MG63 (cell line): ENCODE results near the gene EPN1. TPM values are rescaled to one million over a fixed set of nuclear protein-coding genes. Genes with fewer than 3 reads are reported as not detected.

Source experiments
- DNase-seq: peaks from one replicate; pipeline ENCODE4 v3.0.0-alpha.2; 2020
- H3K27me3 ChIP-seq: fragments of 250-450 bp; sonication (Bioruptor Pico); 2 replicates; pipeline ENCODE4 v1.5.1; 2020; ENCODE audit warnings: mild to moderate bottlenecking, moderate library complexity
- H3K36me3 ChIP-seq: fragments of 250-450 bp; sonication (Bioruptor Pico); 2 replicates; pipeline ENCODE4 v1.5.1; 2020; ENCODE audit warnings: mild to moderate bottlenecking, moderate library complexity
- H3K4me3 ChIP-seq: fragments of 250-450 bp; sonication (Bioruptor Pico); 2 replicates; pipeline ENCODE4 v1.5.1; 2020; ENCODE audit warnings: mild to moderate bottlenecking, moderate library complexity
- H3K9me3 ChIP-seq: fragments of 250-450 bp; sonication (Bioruptor Pico); 2 replicates; pipeline ENCODE4 v1.5.1; 2020; ENCODE audit warnings: mild to moderate bottlenecking, moderate library complexity
- total RNA-seq: library from RNA; depleted of rRNA; stranded (reverse); fragments of >200 nt; shearing (Covaris generic); gene quantifications from 2 replicates; pipeline ENCODE4 v1.2.3, GENCODE V29; 2014; ENCODE audit warnings: low replicate concordance

Gene EPN1
- total RNA-seq, 1 experiment from 2014 or later = 158 TPM

GRCh38 chr19:55643887-55644176 is 31.2 kb upstream of the EPN1 start:
- Histone ChIP-seq H3K36me3 (peaks cover 45% of the 10 kb centered on the region), H3K4me3 (peak overlapping the region; percentile 75), H3K9me3 (no peaks in the 10 kb centered on the region), H3K27me3 (no peaks in the 10 kb centered on the region)
- DNase-seq = no peak

DNA sequence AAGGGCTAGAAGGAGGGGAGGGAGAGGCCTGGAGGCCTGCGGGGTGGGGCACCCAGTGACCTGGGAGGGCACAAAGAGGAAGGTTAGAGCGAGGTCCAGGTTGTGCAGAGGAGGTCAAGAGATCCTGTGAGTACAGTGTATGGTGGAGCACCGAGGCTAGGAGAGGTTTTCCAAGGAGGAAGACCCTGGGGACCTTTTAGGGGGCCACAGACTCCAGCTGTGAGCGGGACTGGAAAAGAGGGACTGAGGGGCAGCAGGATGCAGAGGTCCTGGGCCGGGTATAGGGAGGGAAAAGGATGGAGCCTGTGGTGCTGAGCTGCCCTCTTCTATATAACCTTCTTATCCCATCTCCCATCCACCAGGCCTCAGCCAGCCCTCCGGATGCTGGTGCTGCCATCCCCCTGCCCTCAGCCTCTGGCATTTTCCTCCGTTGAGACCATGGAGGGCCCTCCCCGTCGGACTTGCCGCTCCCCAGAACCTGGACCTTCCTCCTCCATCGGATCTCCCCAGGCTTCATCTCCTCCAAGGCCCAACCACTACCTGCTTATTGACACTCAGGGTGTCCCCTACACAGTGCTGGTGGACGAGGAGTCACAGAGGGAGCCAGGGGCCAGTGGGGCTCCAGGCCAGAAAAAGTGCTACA is 30.7 kb upstream of the EPN1 start:
- no peak for DNase-seq
- H3K36me3 ChIP-seq = peaks cover 41% of the 10 kb centered on the region

DNA sequence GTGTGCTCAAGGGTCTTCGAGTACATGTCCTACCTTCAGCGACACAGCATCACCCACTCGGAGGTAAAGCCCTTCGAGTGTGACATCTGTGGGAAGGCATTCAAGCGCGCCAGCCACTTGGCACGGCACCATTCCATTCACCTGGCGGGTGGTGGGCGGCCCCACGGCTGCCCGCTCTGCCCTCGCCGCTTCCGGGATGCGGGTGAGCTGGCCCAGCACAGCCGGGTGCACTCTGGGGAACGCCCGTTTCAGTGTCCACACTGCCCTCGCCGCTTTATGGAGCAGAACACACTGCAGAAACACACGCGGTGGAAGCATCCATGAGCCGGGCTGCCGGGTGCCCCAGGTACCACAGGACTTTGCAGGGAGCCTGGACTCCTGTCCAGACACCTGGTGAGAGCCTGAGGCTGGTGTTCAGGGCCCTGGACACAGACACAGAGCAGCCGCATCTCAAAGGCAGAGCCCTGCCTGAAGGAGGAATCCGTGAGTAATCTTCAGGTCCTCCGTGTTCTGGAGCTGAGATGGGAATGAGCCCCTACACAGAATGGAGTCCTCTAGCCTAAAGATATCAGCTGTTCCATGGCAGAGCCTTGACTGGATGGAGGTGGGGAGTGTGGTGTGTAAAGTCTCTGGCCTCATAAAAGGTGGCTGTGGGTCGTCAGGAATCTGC is 30.0 kb upstream of the EPN1 start:
- no peaks in the 10 kb centered on the region for H3K9me3 ChIP-seq
- H3K4me3 ChIP-seq = peak overlapping the region; percentile 75
- no peak for DNase-seq
- peaks cover 40% of the 10 kb centered on the region for H3K36me3 ChIP-seq
- H3K27me3 ChIP-seq = no peaks in the 10 kb centered on the region

More for the DNA sequence above, 30.7 kb upstream of the EPN1 start:
- H3K27me3 ChIP-seq = no peaks in the 10 kb centered on the region
- H3K9me3 ChIP-seq = no peaks in the 10 kb centered on the region
- H3K4me3 ChIP-seq = peak overlapping the region; percentile 75

- no peak for DNase-seq
- Histone ChIP-seq H3K4me3 (peak overlapping the region; percentile 75; the same call in 1 of the 2 replicates), H3K9me3 (no peaks in the 10 kb centered on the region), H3K36me3 (peaks cover 40% of the 10 kb centered on the region), H3K27me3 (no peaks in the 10 kb centered on the region)
Measured at GRCh38 chr19:55645512-55645881, 29.5 kb upstream of the EPN1 start.

GRCh38 chr19:55646889-55647731 is 27.9 kb upstream of the EPN1 start:
- Histone ChIP-seq H3K9me3 (no peaks in the 10 kb centered on the region), H3K36me3 (peaks cover 40% of the 10 kb centered on the region), H3K27me3 (no peaks in the 10 kb centered on the region), H3K4me3 (peak overlapping the region; percentile 83)
- no peak for DNase-seq

DNA sequence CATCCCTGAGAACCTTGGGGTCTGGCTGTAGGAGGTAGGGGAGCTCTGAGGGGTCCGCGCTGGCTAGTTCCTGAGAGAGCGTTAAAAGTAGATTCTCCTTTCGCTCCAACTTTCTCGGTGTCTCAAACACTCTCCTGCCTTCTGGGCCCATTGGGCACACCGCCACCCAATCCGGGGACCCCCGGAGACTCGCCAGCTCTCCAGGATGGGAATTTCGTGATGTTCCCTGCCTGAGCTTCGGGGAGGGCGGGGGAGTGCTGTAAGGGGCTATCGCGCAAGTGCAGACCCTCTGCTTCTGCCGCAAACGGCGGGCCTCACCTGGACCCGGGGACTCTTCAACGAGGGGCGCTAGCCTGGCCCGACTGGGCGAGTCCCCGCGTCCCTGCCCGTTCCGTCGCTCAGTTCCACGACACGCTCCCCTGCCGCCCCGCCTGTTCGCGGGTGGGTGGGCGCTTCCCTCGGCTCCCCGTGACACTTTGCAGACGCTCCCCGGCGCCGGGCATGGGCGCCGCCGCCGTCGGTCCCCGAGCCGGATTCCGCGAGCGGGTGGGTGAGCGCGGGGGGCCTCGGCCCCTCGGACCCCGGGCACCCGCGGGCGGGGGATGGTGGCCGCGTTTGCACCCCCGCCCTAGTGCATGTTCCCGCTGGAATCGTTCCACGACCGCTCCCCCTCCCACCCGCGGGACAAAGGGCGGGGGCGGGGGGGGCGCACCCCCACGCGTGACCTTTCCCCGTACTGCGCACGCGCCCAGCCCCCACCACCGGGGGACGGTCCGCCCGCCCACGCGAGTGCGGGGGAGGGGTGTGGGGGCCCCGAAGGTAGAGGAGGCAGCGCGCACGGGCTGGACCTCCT is 27.1 kb upstream of the EPN1 start, which contains the start of gene CCDC106:
CCDC106 (plus strand) TSS at position 481 of the 853 bp plus-strand sequence. CDS start 835 bp downstream, outside the sequence.
- DNase-seq = peak; percentile 74
- Histone ChIP-seq H3K9me3 (no peaks in the 10 kb centered on the region), H3K4me3 (peak within 1 kb of the TSS; percentile 83), H3K27me3 (no peaks in the 10 kb centered on the region), H3K36me3 (peaks cover 40% of the 10 kb centered on the region)

- Histone ChIP-seq H3K36me3 (peaks cover 40% of the 10 kb centered on the region), H3K9me3 (no peaks in the 10 kb centered on the region), H3K27me3 (no peaks in the 10 kb centered on the region), H3K4me3 (peak overlapping the region; percentile 83)
- DNase-seq = no peak
Measured at GRCh38 chr19:55648585-55649267, 26.3 kb upstream of the EPN1 start.

- Histone ChIP-seq H3K4me3 (no peak overlapping the region), H3K27me3 (no peaks in the 10 kb centered on the region), H3K36me3 (peaks cover 33% of the 10 kb centered on the region), H3K9me3 (no peaks in the 10 kb centered on the region)
- DNase-seq = no peak
Measured at GRCh38 chr19:55649268-55650125, 25.5 kb upstream of the EPN1 start.

GRCh38 chr19:55650126-55650557 is 24.9 kb upstream of the EPN1 start:
- Histone ChIP-seq H3K36me3 (peaks cover 27% of the 10 kb centered on the region), H3K9me3 (no peaks in the 10 kb centered on the region), H3K27me3 (no peaks in the 10 kb centered on the region), H3K4me3 (no peak overlapping the region)
- DNase-seq = no peak

- DNase-seq = no peak
Measured at GRCh38 chr19:55650602-55651230, 24.3 kb upstream of the EPN1 start.

DNA sequence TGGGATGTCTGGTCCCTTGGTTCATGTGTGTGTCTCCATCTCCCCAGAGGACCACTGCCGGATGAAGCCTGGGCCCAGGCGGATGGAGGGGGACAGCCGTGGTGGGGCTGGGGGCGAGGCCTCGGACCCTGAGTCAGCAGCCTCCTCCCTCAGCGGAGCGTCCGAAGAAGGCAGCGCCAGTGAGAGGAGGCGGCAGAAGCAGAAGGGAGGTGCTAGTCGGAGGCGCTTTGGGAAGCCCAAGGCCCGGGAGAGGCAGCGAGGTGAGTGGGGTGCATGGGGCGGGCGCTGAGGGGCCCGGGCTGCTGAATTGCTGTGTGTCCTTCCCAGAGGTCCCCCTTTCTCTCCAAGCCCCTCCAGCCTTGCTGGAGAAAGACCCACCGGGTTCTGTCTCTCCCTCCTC is 23.8 kb upstream of the EPN1 start:
- no peak overlapping the region for H3K4me3 ChIP-seq
- no peaks in the 10 kb centered on the region for H3K27me3 ChIP-seq
- DNase-seq = no peak
- no peaks in the 10 kb centered on the region for H3K9me3 ChIP-seq
- H3K36me3 ChIP-seq = peaks cover 26% of the 10 kb centered on the region

More at GRCh38 chr19:55650602-55651230, 24.3 kb upstream of the EPN1 start:
- H3K4me3 ChIP-seq = no peak overlapping the region
- no peaks in the 10 kb centered on the region for H3K9me3 ChIP-seq
- peaks cover 25% of the 10 kb centered on the region for H3K36me3 ChIP-seq
- H3K27me3 ChIP-seq = no peaks in the 10 kb centered on the region

- Histone ChIP-seq H3K27me3 (no peaks in the 10 kb centered on the region), H3K9me3 (no peaks in the 10 kb centered on the region), H3K36me3 (peaks cover 26% of the 10 kb centered on the region), H3K4me3 (no peak overlapping the region)
- DNase-seq = no peak
Measured at GRCh38 chr19:55652311-55653128, 22.5 kb upstream of the EPN1 start.

DNA sequence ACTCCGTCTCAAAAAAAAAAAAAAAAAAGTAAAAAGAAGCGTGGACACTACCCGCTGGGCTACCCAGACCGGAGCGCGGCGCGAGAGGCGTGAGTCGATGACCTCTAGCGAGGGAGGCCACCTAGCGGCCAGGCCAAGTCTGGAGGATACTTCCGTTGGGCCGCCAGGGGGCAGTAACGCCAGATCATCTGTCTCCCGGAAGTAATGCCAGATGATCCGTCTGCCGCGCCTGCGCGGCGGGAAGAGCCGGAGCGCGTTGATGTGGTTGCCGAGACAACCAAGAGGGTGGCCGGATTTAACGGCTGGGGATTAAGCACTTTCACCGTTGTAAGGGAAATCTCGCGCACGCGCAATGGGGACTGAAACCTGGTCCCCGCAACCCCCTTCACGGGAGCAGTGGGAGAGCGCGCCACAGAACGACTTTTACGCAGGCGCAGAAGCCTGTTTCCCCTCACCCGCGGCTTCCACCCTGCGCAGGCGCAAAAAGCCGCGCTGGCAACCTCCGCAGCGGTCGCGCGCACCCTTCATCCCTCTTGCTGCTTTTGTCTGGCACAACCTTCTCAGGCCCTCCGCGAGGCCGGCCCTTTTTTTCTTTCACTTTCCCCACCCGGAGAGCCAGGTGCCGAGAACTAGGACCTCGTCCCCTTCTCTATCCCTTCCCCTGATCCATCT is 21.2 kb upstream of the EPN1 start:
- Histone ChIP-seq H3K9me3 (no peaks in the 10 kb centered on the region), H3K4me3 (peak overlapping the region; percentile 72), H3K27me3 (no peaks in the 10 kb centered on the region), H3K36me3 (peaks cover 32% of the 10 kb centered on the region)
- peak; percentile 97 for DNase-seq
